SU-DHL-6 (cell line): ENCODE measurements around the gene LIG3.

Source experiments
- H2AFZ ChIP-seq: fragments of 200-600 bp; sonication (generic); 2 replicates; pipeline ENCODE4 v1.6.1; 2014; ENCODE audit warnings: low read depth, mild to moderate bottlenecking, moderate library complexity, mixed read lengths, antibody characterized with exemption, low read length; ENCODE audit not compliant: severe bottlenecking
- H3F3A ChIP-seq: fragments of 200-600 bp; shearing (Covaris generic); 2 replicates; pipeline ENCODE4 v1.6.0; 2016; ENCODE audit warnings: antibody characterized with exemption, mild to moderate bottlenecking; ENCODE audit not compliant: insufficient read depth
- H3K27ac ChIP-seq: fragments of 200-600 bp; sonication (generic); 2 replicates; pipeline ENCODE4 v1.5.1; 2016; ENCODE audit warnings: low read depth, mild to moderate bottlenecking, low read length, moderate library complexity, mixed read lengths
- H3K27me3 ChIP-seq: fragments of 200-600 bp; sonication (generic), shearing (Covaris generic); 2 replicates; pipeline ENCODE4 v1.6.0; 2014; ENCODE audit warnings: mild to moderate bottlenecking, low read length
- H3K36me3 ChIP-seq: fragments of 200-600 bp; sonication (generic); 2 replicates; pipeline ENCODE4 v1.6.1; 2014; ENCODE audit warnings: mild to moderate bottlenecking, low read length, mixed read lengths
- H3K4me2 ChIP-seq: fragments of 300-600, 200-600 bp; shearing (Covaris generic), sonication (generic); 2 replicates; pipeline ENCODE4 v1.6.0; 2014; ENCODE audit warnings: low read length, low read depth, mild to moderate bottlenecking; ENCODE audit not compliant: poor library complexity, severe bottlenecking
- H3K4me3 ChIP-seq: fragments of 200-600 bp; sonication (generic); 2 replicates; pipeline ENCODE4 v1.5.1; 2014; ENCODE audit warnings: antibody characterized with exemption, low read length, mild to moderate bottlenecking, mixed read lengths; ENCODE audit not compliant: insufficient read depth, poor library complexity, severe bottlenecking
- H3K79me2 ChIP-seq: fragments of 200-600 bp; sonication (generic); 2 replicates; pipeline ENCODE4 v1.6.1; 2014; ENCODE audit warnings: mild to moderate bottlenecking, low read length, moderate library complexity; ENCODE audit not compliant: insufficient read depth
- H3K9ac ChIP-seq: fragments of 200-600 bp; sonication (generic); 2 replicates; pipeline ENCODE4 v1.7.0; 2014; ENCODE audit warnings: mild to moderate bottlenecking, low read length
- H3K9me2 ChIP-seq: fragments of 200-600 bp; sonication (generic); replicated peaks from 2 replicates; pipeline ENCODE4 v1.6.1; 2014; ENCODE audit warnings: low read length; ENCODE audit not compliant: insufficient read depth
- H3K9me3 ChIP-seq: fragments of 200-600 bp; sonication (generic); 2 replicates; pipeline ENCODE4 v1.6.1; 2014; ENCODE audit warnings: low read length, mixed read lengths; ENCODE audit not compliant: insufficient read depth
- H4K20me1 ChIP-seq: fragments of 200-600 bp; sonication (generic); 2 replicates; pipeline ENCODE4 v1.6.1; 2014; ENCODE audit warnings: low read depth, mild to moderate bottlenecking, antibody characterized with exemption, low read length, moderate library complexity, mixed read lengths
- EZH2phosphoT487 ChIP-seq: fragments of 200-600 bp; sonication (generic), shearing (Covaris generic); conservative IDR thresholded peaks from 2 replicates; pipeline ENCODE4 v1.6.1; 2018; ENCODE audit warnings: mild to moderate bottlenecking, antibody characterized with exemption, low read length, moderate library complexity, mixed read lengths
- TF ChIP-seq, protein P1 (sequence below): fragments of 200-600 bp; sonication (generic); IDR thresholded peaks from one replicate; pipeline ENCODE4 v1.5.1; 2017; ENCODE audit warnings: antibody characterized with exemption, mild to moderate bottlenecking, low read length, moderate library complexity; ENCODE audit not compliant: insufficient read depth, poor library complexity, severe bottlenecking

The LIG3 gene

DNA sequence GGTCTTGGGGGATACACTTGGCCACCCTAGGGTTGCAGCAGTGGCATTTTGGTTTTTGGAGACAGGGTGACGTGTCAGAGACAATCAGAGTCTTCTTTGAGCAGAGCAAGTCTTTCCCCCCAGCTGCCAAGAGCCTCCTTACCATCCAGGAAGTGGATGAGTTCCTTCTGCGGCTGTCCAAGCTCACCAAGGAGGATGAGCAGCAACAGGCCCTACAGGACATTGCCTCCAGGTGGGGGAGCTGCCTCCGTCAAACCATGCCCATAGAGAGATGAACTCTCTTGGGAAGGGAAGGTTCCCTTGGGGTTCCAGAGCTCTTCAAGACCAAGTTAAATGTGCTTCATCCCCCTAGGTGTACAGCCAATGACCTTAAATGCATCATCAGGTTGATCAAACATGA lies 11.3 kb downstream of the LIG3 start:
- no peaks in the 10 kb centered on the region for H3K27me3 ChIP-seq
- TF ChIP-seq EZH2phosphoT487: no peak
- TF ChIP-seq, protein P1, sequence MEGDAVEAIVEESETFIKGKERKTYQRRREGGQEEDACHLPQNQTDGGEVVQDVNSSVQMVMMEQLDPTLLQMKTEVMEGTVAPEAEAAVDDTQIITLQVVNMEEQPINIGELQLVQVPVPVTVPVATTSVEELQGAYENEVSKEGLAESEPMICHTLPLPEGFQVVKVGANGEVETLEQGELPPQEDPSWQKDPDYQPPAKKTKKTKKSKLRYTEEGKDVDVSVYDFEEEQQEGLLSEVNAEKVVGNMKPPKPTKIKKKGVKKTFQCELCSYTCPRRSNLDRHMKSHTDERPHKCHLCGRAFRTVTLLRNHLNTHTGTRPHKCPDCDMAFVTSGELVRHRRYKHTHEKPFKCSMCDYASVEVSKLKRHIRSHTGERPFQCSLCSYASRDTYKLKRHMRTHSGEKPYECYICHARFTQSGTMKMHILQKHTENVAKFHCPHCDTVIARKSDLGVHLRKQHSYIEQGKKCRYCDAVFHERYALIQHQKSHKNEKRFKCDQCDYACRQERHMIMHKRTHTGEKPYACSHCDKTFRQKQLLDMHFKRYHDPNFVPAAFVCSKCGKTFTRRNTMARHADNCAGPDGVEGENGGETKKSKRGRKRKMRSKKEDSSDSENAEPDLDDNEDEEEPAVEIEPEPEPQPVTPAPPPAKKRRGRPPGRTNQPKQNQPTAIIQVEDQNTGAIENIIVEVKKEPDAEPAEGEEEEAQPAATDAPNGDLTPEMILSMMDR: no peak
- no peaks in the 10 kb centered on the region for H3F3A ChIP-seq
- H2AFZ ChIP-seq: no peak overlapping the region
- no peak overlapping the region for H3K4me3 ChIP-seq
- H3K9me3 ChIP-seq: no peaks in the 10 kb centered on the region
- H4K20me1 ChIP-seq: no peaks in the 10 kb centered on the region
- no peak overlapping the region for H3K27ac ChIP-seq
- H3K36me3 ChIP-seq: no peaks in the 10 kb centered on the region; the same call in 1 of the 2 replicates
- no peak overlapping the region for H3K9ac ChIP-seq
- no peak overlapping the region for H3K4me2 ChIP-seq
- H3K79me2 ChIP-seq: no peaks in the 10 kb centered on the region
- H3K9me2 ChIP-seq: no peaks in the 10 kb centered on the region

DNA sequence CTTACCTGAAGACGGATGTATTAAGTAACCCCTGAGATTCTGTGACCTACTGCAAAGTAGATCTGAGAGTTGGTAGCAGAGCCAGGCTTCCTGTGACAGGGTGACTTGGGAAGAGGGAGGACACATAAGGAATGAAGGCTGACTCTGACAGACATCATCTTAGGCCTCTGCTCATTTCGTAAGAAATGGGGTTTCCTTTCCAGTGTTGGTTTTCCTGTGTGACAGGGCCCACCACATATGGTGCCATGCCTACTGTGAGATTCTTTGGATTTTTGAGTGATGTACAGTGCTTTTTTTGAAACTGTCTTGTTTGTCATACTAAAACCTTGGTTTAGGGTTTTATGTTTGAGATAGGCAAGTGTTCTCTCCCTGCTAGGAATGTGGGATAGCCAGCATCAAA lies 12.7 kb downstream of the LIG3 start:
- no peak overlapping the region for H3K27ac ChIP-seq

DNA sequence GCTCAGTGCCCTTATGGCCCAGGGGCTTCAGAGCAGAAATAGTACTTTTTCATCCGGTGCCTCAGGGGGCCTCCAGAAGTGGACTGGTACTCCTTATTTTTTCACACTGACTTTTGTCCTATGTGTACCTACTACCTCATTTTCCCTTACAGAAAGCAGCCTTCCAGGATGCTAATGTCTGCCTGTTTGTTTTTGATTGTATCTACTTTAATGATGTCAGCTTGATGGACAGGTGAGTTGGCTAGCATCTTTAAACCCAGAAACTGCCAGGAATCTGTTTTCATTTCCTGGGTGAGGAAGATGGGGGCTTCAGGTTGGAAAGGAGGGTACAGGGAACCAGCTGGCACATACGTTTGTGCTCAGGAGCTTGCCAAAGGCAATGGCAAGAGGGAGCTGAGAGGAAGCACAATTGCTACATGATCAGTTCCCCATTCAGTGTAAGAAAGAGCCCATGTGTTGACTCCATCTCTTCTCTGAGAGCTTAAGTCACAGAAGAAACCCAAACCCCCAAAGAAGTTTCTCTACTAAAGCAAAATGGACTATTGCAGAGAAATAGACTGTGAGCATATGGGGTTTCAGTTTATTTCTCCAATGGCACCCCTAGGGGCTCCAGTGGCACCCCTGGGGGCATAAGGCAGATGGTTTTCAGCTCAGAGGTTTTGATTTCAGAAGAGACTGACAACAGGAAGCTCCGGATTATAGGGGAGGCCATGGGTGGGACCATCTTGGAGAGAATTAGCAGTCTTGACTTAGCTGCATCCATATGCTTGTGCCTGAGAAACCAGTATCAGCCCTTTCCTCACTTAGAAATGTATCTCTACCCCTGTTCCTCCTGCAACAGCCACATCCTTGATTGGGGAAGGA lies 16.3 kb downstream of the LIG3 start:
- Histone ChIP-seq H2AFZ (no peak overlapping the region), H4K20me1 (no peaks in the 10 kb centered on the region), H3K79me2 (no peaks in the 10 kb centered on the region), H3K4me2 (no peak overlapping the region), H3K9ac (no peak overlapping the region), H3K27ac (no peak overlapping the region), H3K9me3 (no peaks in the 10 kb centered on the region), H3K27me3 (no peaks in the 10 kb centered on the region), H3K9me2 (no peaks in the 10 kb centered on the region), H3K4me3 (no peak overlapping the region), H3K36me3 (no peaks in the 10 kb centered on the region), H3F3A (no peaks in the 10 kb centered on the region)
- TF ChIP-seq, protein P1: no peak
- TF ChIP-seq EZH2phosphoT487: no peak

More for the DNA sequence above, 12.7 kb downstream of the LIG3 start:
- H4K20me1 ChIP-seq: no peaks in the 10 kb centered on the region
- H3K79me2 ChIP-seq: no peaks in the 10 kb centered on the region
- no peaks in the 10 kb centered on the region for H3K27me3 ChIP-seq
- no peaks in the 10 kb centered on the region for H3K9me2 ChIP-seq
- H3K36me3 ChIP-seq: no peaks in the 10 kb centered on the region; the same call in 1 of the 2 replicates
- H3F3A ChIP-seq: no peaks in the 10 kb centered on the region
- no peak overlapping the region for H3K4me2 ChIP-seq
- no peak overlapping the region for H3K4me3 ChIP-seq
- H2AFZ ChIP-seq: no peak overlapping the region
- no peak overlapping the region for H3K9ac ChIP-seq
- H3K9me3 ChIP-seq: no peaks in the 10 kb centered on the region
- TF ChIP-seq, protein P1: no peak
- no peak for TF ChIP-seq EZH2phosphoT487
